ENCODE results near the gene CDK4.
"Not testable (repeated sequence)": the region's sequence is repeated elsewhere in the genome, so short reads cannot be mapped to it uniquely, and the experiment has no call there.

The CDK4 gene

GRCh38 chr12:57751788-57752667 is at the start of gene CDK4:
CDK4 (minus strand) TSS chr12:57752310; CDS start chr12:57751717, 593 bp downstream.
- peak; percentile 100 for DNase-seq (ENCODE audit: low read depth)

- DNase-seq (ENCODE audit: low read depth), result no peak
Observed at GRCh38 chr12:57800965-57801364, 48.9 kb upstream of the CDK4 start.

- DNase-seq (ENCODE audit: low read depth), result no peak
Observed at GRCh38 chr12:57797933-57798332, 45.8 kb upstream of the CDK4 start.

GRCh38 chr12:57796996-57797395 is 44.9 kb upstream of the CDK4 start:
- no peak for DNase-seq (ENCODE audit: low read depth)

GRCh38 chr12:57795354-57795753 is 43.2 kb upstream of the CDK4 start:
- peak; percentile 60 for DNase-seq (ENCODE audit: low read depth)

- peak; percentile 90 for DNase-seq (ENCODE audit: low read depth)
Observed at GRCh38 chr12:57793920-57794319, 41.8 kb upstream of the CDK4 start.

- no peak for DNase-seq (ENCODE audit: low read depth)
Observed at GRCh38 chr12:57783861-57784260, 31.8 kb upstream of the CDK4 start.

GRCh38 chr12:57783466-57783801 is 31.3 kb upstream of the CDK4 start:
- no peak for DNase-seq (ENCODE audit: low read depth)

GRCh38 chr12:57782608-57783465 is 30.7 kb upstream of the CDK4 start, which contains the start of gene TSFM:
TSFM (plus strand) TSS chr12:57782787; CDS start chr12:57782802, 15 bp downstream.
- peak; percentile 90 for DNase-seq (ENCODE audit: low read depth)

GRCh38 chr12:57782243-57782607 is 30.1 kb upstream of the CDK4 start:
- no peak for DNase-seq (ENCODE audit: low read depth)

- DNase-seq (ENCODE audit: low read depth), result no peak
Observed at GRCh38 chr12:57781801-57782200, 29.7 kb upstream of the CDK4 start.

- DNase-seq (ENCODE audit: low read depth), result no peak
Observed at GRCh38 chr12:57781244-57781643, 29.1 kb upstream of the CDK4 start.

- no peak for DNase-seq (ENCODE audit: low read depth)
Observed at GRCh38 chr12:57780284-57780897, 28.3 kb upstream of the CDK4 start.

- peak; percentile 42 for DNase-seq (ENCODE audit: low read depth)
Observed at GRCh38 chr12:57779736-57780135, 27.6 kb upstream of the CDK4 start.

- no peak for DNase-seq (ENCODE audit: low read depth)
Observed at GRCh38 chr12:57777911-57778310, 25.8 kb upstream of the CDK4 start.

- no peak for DNase-seq (ENCODE audit: low read depth)
Observed at GRCh38 chr12:57777367-57777766, 25.3 kb upstream of the CDK4 start.

GRCh38 chr12:57776247-57776587 is 24.1 kb upstream of the CDK4 start:
- no peak for DNase-seq (ENCODE audit: low read depth)

GRCh38 chr12:57775563-57776246 is 23.6 kb upstream of the CDK4 start:
- DNase-seq (ENCODE audit: low read depth), result no peak

- no peak for DNase-seq (ENCODE audit: low read depth)
Observed at GRCh38 chr12:57775044-57775443, 22.9 kb upstream of the CDK4 start.

GRCh38 chr12:57774634-57775033 is 22.5 kb upstream of the CDK4 start:
- DNase-seq (ENCODE audit: low read depth), result not testable (repeated sequence)

- DNase-seq (ENCODE audit: low read depth), result peak; percentile 71
Observed at GRCh38 chr12:57772429-57773322, 20.6 kb upstream of the CDK4 start, which contains the start of gene EEF1AKMT3. EEF1AKMT3 (plus strand) TSS chr12:57772614; CDS start chr12:57772725, 111 bp downstream.
